Mesodermal cell (in vitro differentiated cells): ENCODE data around the gene BTG4.

ENCODE experiments used
- H3K27ac ChIP-seq: 2 replicates; pipeline ENCODE4 v1.7.0; 2013; ENCODE audit warnings: mild to moderate bottlenecking, low read depth, low read length, moderate library complexity; ENCODE audit not compliant: severe bottlenecking
- H3K36me3 ChIP-seq: 2 replicates; pipeline ENCODE4 v1.7.1; 2013; ENCODE audit warnings: mild to moderate bottlenecking, low read length, moderate library complexity; ENCODE audit not compliant: control insufficient read depth, insufficient read depth
- H3K4me1 ChIP-seq: one replicate; pipeline ENCODE4 v1.7.1; 2013; ENCODE audit warnings: mild to moderate bottlenecking, low read length; ENCODE audit not compliant: insufficient read depth, control insufficient read depth, poor library complexity, severe bottlenecking
- H3K4me3 ChIP-seq: 2 replicates; pipeline ENCODE4 v1.7.0; 2013; ENCODE audit warnings: low read length, control low read depth, mild to moderate bottlenecking; ENCODE audit not compliant: insufficient read depth, poor library complexity, severe bottlenecking; ENCODE audit errors: extremely low read depth
- H3K9me3 ChIP-seq: 2 replicates; pipeline ENCODE4 v1.7.1; 2013; ENCODE audit warnings: mild to moderate bottlenecking, low read length, moderate library complexity; ENCODE audit not compliant: control insufficient read depth
- WGBS, 2 experiments: methylation state at CpG; one replicate each; pipeline ENCODE4 v1.1.5; 2013; ENCODE audit warnings: missing lambda C conversion rate in 2 of 2; ENCODE audit not compliant: insufficient coverage in 2 of 2; 5-methylcytosine and 5-hydroxymethylcytosine counted together

BTG4 gene

DNA sequence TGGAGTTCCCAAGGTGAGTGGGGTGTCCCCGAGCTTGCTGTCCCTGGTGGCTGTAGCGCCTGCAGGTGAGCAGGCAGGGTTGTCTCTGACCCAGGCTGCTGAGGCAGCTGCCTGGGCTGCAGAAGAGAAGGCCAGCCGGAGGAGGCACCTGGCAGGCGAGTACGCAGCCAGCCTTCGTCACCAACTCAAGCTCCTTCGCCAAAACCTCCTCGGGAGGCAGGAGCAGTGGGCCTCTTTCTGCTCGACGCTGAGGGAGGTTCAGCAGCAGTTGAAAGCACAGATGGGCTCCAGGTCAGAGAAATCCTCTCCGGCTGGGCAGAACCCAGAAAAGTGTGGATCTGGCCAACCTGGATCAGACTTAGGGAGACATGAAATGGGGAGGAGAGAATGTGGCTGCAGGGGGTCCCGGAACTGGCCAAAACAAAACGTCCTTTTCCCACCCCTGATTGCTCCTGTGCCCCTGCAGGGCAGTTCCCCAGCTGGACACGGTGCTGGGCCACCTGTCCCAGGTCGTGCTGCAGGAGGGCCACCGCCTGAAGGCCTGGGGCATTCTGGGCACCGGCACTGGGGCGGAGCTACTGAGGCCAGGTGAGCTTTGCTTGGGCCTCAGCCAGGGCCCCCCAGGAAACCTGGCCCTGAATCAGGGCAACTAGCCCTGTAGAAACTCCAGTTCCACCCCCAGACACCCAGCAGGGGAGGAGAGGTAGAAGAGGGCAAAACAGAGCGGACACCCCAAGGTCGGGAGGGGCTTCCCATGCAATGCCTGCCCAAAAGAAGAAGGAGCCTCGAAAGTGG is 56.7 kb downstream of the BTG4 start:
- WGBS, 2 experiments: 80 to 89% methylated on average over 18 of the region's 21 CpGs
- no peak overlapping the region for H3K27ac ChIP-seq

DNA sequence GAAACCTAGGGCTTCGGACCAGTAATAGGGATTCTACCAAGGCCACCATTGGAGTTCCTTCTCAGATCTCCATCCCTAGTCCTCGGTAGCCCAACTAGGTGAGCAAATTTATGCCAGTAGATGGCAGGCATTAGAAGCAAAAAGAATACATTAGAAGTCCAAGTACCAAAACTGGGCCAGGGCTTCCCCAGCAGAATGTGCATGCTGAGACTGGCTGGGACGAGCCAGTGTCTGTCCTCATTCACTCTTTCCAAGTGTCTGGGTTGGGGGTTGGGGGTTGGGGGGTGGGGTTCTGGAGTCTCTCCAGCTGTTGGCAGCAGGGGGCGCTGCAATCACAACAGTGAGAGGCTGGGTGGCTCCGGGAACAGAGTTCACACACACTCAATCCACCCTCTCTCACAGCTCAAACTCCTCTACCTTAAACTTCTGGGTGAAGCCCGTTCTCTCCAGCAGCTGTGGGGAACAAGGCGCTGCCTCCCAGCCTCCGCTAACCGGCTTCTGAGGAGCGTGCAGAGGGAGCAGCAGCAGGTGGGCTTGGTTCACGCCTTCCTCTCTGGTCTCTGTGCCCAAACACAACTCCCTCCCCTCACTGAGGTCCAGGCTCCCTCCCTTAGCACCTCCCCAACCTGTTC is 57.5 kb downstream of the BTG4 start:
- no peak overlapping the region for H3K27ac ChIP-seq
- WGBS, 2 experiments: 34 to 37% methylated on average over 7 to 8 of the region's 11 CpGs
- H3K36me3 ChIP-seq: no peaks in the 10 kb centered on the region
- H3K4me3 ChIP-seq: no peak overlapping the region
- no peaks in the 10 kb centered on the region for H3K9me3 ChIP-seq
- no peaks in the 10 kb centered on the region for H3K4me1 ChIP-seq

More for the DNA sequence above, 56.7 kb downstream of the BTG4 start:
- Histone ChIP-seq H3K9me3 (no peaks in the 10 kb centered on the region), H3K36me3 (no peaks in the 10 kb centered on the region), H3K4me1 (no peaks in the 10 kb centered on the region), H3K4me3 (no peak overlapping the region)

DNA sequence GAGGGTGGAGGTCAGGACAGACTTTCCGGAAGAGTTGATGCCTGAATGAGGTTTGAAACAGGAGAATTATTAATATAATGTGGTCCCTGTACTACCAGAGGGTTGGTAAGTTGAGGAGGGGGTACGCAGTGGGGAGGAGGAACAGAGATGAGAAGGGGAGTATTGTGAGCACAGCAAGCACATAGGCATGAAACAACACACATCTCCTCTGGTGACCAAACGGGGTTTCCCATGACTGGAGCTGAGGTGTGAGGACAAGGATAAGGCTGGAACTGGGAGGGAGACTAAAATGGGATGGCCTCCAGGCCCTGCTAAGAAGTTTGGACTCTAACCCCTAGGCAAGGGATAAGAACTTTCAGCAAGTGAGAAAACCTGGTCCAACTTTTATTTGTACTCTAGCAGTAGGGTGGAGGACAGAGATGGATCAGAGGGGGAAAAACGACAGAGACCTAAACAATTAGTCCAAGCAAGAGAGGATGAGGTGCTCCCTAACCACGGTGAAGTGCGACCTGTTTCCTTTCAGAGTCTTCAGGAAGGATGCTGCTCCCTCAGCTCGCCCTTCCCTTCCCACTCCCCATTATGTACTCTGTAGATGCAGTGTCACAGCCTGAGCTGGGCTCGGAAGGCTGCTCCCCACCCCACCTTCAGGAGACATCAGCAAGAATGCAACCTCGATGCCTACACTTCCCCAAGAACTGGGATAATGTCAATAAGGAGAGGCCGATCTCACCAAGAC is 59.2 kb downstream of the BTG4 start:
- Histone ChIP-seq H3K9me3 (no peaks in the 10 kb centered on the region), H3K36me3 (no peaks in the 10 kb centered on the region), H3K27ac (no peak overlapping the region), H3K4me1 (no peaks in the 10 kb centered on the region), H3K4me3 (no peak overlapping the region)
- 79 to 87% methylated on average over 6 to 8 of the region's 10 CpGs for WGBS, 2 experiments

DNA sequence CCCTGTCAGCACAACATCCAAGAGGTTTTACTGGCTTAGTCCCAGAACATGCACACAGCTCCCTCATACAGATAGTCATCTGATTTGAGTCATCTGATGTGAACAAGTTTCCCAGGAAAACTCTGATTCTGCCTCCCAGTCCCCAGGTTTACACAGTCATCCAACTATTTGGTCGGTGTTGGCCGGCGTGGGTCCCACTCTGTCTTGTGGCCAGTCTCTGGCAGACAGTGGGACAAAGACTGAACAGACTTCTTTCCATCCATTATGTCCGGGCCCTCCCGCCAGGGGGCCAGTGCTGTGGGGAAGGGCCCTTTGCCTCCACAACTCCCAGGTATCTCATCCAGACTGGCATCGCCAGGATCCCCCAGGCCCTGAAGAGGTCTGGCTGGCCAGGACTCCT is 60.0 kb downstream of the BTG4 start:
- no peaks in the 10 kb centered on the region for H3K9me3 ChIP-seq
- 95 to 98% methylated on average over 4 of the region's 6 CpGs for WGBS, 2 experiments
- no peaks in the 10 kb centered on the region for H3K36me3 ChIP-seq
- H3K27ac ChIP-seq: no peak overlapping the region
- H3K4me1 ChIP-seq: no peaks in the 10 kb centered on the region
- no peak overlapping the region for H3K4me3 ChIP-seq

DNA sequence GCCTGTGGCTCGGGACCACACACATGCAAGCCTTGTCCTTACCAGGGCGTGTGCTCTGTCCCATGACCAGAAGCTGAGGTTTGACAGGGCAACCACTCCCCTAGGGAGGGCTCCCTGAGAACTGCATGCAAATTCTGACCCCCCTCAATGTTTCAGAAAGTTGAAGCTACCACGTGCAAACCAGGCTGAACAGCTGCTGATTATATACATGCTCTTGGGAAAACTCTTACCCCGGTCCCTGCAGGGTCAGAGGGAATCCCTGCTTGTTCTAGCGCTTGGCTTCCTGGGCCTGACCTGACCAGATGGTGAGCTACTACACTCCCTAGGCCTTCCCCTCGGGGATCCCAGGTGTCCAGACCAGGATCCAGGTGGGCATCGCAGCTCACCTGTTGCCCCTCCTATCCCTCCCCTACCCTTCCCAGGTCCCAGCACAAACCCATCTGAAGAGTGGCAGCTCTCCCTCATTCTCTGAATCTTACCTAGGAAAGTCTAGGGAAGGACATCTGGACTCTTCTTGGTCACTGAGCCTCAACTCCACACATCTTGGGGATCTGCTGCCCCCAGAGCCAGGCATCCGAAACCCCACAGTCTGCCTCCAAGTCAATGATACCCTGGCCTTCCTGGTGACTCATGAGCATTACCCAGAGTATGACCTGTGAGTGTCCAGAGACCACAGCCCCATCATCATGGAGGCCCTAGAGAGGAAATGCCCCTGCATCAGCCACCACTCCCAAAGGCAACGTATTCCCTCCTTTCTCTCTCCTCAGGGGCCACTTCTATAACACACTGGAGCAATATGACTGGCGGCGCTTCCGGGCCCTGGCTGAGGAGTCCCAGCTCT is 61.5 kb downstream of the BTG4 start:
- WGBS, 2 experiments: 90 to 93% methylated on average over 9 to 12 of the region's 12 CpGs
- H3K4me1 ChIP-seq: no peaks in the 10 kb centered on the region
- H3K27ac ChIP-seq: no peak overlapping the region
- no peak overlapping the region for H3K4me3 ChIP-seq
- H3K36me3 ChIP-seq: no peaks in the 10 kb centered on the region
- H3K9me3 ChIP-seq: no peaks in the 10 kb centered on the region

DNA sequence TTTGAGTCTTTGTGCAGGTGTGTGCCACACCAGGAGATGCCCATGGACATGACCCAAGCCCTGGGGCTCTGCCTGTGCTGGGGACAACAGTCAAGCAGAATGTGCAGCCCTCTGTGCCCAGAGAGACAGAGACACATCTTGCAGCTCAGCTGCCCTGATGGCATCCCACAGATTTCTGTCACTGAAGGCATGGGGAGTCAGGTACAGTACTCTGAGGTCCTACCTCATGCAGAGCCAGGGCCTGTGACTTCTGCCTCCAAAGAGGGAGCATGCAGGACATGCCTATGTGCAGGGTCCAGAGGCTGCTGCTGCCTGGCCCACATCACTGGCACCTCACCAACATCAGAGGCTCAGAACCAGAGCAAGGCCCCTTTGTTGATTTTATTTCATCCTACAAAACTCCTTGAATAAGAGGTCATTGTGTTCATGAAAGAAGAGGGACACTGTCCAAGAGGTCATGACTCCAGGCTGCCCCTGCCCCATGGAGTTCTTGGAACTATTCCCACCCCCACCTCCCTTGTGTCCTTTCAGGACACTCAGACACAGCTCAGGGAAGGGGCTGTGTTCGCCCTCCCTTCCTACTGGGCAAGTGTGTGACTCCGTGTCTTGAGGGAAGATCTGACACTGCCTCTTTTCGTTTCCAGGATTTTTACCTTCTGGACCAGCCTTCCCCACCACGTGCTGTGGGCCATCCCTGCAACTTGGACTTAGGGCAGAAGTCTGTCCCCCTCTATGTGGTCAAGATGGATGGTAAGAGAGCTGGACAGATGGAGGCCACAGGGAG is 62.3 kb downstream of the BTG4 start:
- Histone ChIP-seq H3K27ac (no peak overlapping the region), H3K4me3 (no peak overlapping the region), H3K9me3 (no peaks in the 10 kb centered on the region), H3K36me3 (no peaks in the 10 kb centered on the region), H3K4me1 (no peaks in the 10 kb centered on the region)
- WGBS, 2 experiments: 91 to 100% methylated on average over 3 of the region's 4 CpGs

DNA sequence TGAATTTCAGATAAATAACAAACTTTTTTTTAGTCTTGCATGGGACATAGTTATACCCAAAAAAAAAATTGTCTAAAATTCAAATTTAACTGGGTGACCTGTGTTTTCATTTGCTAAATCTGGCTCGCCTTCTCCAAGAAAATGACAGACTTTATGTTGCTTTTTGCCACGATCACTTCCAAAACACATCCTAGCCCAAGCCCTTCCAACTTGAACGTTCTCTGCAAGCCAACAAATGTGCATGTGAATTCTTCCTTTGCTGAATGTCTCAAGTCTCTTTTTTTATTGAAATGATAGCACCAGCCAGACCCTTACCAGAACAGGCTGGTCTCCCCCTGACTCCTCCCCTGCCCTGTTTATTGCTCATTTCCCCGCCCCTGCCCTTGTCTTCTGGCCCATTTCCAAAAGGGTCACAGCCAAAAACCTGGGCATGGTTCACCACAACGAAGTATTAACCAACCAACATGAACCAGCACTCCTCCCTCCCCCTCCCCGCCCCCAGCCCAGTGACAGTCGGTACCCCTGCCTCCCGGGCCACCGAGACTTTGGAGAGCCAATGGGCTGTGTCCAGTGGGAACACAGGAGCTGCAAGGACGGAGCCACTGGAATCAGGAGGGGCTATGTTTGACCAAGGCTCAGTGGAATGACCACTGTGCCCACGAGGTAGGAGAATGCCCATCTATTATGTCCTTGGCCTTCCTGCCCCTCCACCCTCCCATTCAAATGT is 63.2 kb downstream of the BTG4 start:
- no peak overlapping the region for H3K4me3 ChIP-seq
- no peaks in the 10 kb centered on the region for H3K4me1 ChIP-seq
- H3K36me3 ChIP-seq: no peaks in the 10 kb centered on the region
- WGBS, 2 experiments: 71 to 84% methylated on average over 6 to 9 of the region's 11 CpGs
- no peak overlapping the region for H3K27ac ChIP-seq
- H3K9me3 ChIP-seq: no peaks in the 10 kb centered on the region

DNA sequence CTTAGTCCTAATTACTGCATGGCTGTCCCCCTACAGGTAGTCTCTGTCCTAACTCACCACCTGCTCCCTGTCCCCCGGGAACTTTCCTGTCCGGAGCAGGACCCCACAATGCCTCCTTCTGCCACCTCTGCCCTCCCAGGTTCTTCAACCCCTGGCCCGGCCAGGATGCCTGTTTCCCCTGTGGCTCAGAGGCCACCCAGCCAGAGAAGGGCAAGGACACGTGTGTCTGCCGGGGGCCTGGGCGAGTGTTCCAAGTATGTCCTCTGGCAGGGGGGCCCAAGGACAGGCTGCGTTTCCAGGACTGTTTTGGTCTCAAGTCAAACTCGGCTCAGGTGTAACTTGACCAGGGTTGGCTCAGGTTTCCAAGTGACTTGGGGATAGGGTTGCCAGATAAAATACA is 63.8 kb downstream of the BTG4 start:
- 75 to 81% methylated on average over 6 to 8 of the region's 8 CpGs for WGBS, 2 experiments

DNA sequence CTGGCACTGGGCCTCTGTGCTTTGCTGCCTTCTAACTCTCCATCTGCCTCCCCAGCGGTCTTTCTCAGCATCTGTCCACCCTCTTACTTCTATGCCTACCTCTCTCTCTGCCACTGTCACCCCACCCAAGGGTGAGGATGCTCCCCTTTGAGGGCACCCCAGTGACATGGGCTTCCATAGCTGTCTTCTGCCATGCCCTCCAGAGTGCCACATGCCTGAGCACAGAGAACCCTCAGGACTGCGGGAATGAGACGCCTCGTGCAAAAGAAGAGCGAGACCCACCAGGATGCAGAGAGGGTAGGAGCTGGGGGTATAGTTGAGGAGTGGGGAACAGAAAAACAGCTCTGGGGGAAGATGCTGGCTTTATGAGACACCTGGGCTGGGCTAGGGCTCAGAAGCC is 64.3 kb downstream of the BTG4 start:
- Histone ChIP-seq H3K36me3 (no peaks in the 10 kb centered on the region), H3K9me3 (no peaks in the 10 kb centered on the region), H3K27ac (no peak overlapping the region), H3K4me1 (no peaks in the 10 kb centered on the region), H3K4me3 (no peak overlapping the region)
- WGBS, 2 experiments: 91 to 97% methylated on average over 1 to 5 of the region's 5 CpGs

More for the DNA sequence above, 63.8 kb downstream of the BTG4 start:
- Histone ChIP-seq H3K9me3 (no peaks in the 10 kb centered on the region), H3K4me1 (no peaks in the 10 kb centered on the region), H3K27ac (no peak overlapping the region), H3K36me3 (no peaks in the 10 kb centered on the region), H3K4me3 (no peak overlapping the region)
